Cardiac muscle cell (in vitro differentiated cells and primary cell): ENCODE measurements around the gene SHISA2. TPM values are rescaled to one million over a fixed set of nuclear protein-coding genes. Genes with fewer than 3 reads are reported as not detected.
"Not testable (repeated sequence)": the region's sequence is repeated elsewhere in the genome, so short reads cannot be mapped to it uniquely, and the experiment has no call there.

Experiments
- DNase-seq, 2 donors: peaks; one replicate each; pipeline versions ENCODE4 v3.0.0 to v3.0.0-alpha.2; 2010 to 2017; ENCODE audit warnings: low read depth in 1 of 2, low spot score in 1 of 2
- H3K27ac ChIP-seq: fragments of 200-600 bp; sonication (generic); 2 replicates; pipeline ENCODE4 v1.5.1; 2016
- H3K27me3 ChIP-seq: fragments of 200-600 bp; sonication (generic); 2 replicates; pipeline ENCODE4 v1.6.0; 2016; ENCODE audit warnings: control low read depth
- H3K36me3 ChIP-seq: fragments of 200-600 bp; sonication (generic); 2 replicates; pipeline ENCODE4 v1.5.1; 2016; ENCODE audit warnings: control low read depth
- H3K4me1 ChIP-seq: fragments of 200-600 bp; sonication (generic); 2 replicates; pipeline ENCODE4 v1.8.1; 2017; ENCODE audit warnings: low read depth, mild to moderate bottlenecking, mixed run types
- H3K4me3 ChIP-seq: fragments of 200-600 bp; sonication (generic); 2 replicates; pipeline ENCODE4 v1.5.1; 2016; ENCODE audit warnings: mild to moderate bottlenecking
- H3K9me3 ChIP-seq: fragments of 200-600 bp; sonication (generic); 2 replicates; pipeline ENCODE4 v1.5.1; 2017; ENCODE audit warnings: low read depth, mild to moderate bottlenecking, control low read depth
- polyA plus RNA-seq: library from polyadenylated mRNA; unstranded; fragments of >200 nt; fragmentation: Nextera tagmentation; extraction: Ambion mirVana; gene quantifications from 2 replicates; pipeline ENCODE4 v1.2.1, GENCODE V29; 2016
- total RNA-seq: library from RNA; depleted of rRNA; stranded (reverse); fragments of >200 nt; gene quantifications from 2 replicates; pipeline ENCODE4 v1.2.3, GENCODE V29; 2016
- TF ChIP-seq, protein P1 (sequence below): IDR thresholded peaks from 2 replicates; pipeline ENCODE4 v1.5.1; 2012; ENCODE audit warnings: low read depth, mild to moderate bottlenecking, low read length

SHISA2 gene
- total RNA-seq (26.1 and 33.4 TPM in 2 replicates), polyA plus RNA-seq (11.8 and 16.5 TPM in 2 replicates)

DNA sequence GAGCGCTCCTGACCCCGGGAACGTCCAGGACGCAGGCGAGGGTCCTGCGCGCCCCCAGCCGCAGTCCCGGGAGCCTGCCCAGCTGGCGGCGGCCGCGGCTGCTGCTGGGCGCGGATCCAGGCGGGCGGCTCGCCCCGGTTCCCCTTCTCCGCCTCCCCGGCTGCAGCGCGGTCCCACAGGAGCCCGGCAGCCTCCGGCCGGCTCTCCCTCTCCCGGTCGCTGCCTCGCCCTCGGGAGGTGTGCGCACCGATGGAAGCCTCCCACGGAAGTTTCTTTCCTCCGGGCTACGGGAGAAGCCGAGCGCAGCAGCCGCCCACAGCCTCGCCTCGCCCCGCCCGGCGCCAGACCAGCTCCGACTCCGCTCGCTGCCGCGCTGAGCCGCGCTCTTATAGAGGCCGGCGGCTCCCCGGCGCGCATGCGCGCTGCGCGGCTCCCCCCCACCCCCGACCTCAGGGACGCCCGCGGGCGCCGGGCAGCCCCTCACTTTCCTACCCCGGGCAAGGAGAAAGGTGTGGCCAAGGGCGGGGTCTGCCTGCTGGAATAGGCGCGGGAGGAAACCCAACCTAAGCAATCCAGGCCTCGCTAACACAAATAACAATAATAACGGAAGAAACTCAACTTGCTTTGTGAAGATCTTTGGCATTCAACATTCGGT lies at the start of gene SHISA2:
TSS of gene SHISA2 (minus strand) at position 360 of the 655 bp plus-strand sequence. CDS start 1,041 bp downstream, outside the sequence.
- H3K36me3 ChIP-seq, result no peaks in the 10 kb centered on the region
- H3K27ac ChIP-seq, result no peak within 1 kb of the TSS
- H3K9me3 ChIP-seq, result no peaks in the 10 kb centered on the region
- DNase-seq, result peak; percentile 74 to 83
- TF ChIP-seq, protein P1, sequence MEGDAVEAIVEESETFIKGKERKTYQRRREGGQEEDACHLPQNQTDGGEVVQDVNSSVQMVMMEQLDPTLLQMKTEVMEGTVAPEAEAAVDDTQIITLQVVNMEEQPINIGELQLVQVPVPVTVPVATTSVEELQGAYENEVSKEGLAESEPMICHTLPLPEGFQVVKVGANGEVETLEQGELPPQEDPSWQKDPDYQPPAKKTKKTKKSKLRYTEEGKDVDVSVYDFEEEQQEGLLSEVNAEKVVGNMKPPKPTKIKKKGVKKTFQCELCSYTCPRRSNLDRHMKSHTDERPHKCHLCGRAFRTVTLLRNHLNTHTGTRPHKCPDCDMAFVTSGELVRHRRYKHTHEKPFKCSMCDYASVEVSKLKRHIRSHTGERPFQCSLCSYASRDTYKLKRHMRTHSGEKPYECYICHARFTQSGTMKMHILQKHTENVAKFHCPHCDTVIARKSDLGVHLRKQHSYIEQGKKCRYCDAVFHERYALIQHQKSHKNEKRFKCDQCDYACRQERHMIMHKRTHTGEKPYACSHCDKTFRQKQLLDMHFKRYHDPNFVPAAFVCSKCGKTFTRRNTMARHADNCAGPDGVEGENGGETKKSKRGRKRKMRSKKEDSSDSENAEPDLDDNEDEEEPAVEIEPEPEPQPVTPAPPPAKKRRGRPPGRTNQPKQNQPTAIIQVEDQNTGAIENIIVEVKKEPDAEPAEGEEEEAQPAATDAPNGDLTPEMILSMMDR, result no peak
- peak within 1 kb of the TSS; percentile 51 for H3K4me3 ChIP-seq
- H3K4me1 ChIP-seq, result peaks cover 10% of the 10 kb centered on the region
- no peaks in the 10 kb centered on the region for H3K27me3 ChIP-seq

DNA sequence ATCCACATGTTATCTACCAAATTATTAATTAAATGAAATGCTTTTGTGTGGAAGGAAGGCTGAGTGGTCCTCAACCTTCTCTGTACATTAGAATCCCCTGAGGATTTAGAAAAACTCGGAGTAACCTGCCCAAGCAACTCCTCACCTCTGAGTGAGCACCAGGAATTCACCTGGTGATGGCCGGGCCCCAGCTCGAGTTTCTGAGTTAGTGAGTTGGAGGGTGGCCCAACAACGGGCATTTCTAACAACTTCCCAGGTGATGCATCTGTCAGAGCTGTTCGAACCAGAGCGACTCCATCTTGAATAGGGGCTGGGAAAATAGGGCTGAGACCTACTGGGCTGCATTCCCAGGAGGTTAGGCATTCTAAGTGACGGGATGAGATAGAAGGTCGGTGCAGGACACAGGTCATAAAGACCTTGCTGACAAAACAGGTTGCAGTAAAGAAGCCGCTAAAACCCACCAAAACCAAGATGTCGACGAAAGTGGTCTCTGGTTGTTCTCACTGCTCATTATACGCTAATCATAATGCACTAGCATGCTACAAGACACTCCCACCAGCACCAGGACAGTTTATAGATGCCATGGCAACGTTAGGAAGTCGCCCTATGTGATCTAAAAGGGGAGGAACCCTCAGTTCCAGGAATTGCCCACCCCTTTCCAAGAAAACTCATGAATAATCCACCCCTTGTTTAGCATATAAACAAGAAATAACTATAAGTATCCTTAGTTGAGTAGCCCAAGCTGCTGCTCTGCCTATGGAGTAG lies 44.2 kb upstream of the SHISA2 start:
- H3K9me3 ChIP-seq, result no peaks in the 10 kb centered on the region
- no peak overlapping the region for H3K4me3 ChIP-seq
- H3K27me3 ChIP-seq, result no peaks in the 10 kb centered on the region
- no peak for DNase-seq
- no peak overlapping the region for H3K27ac ChIP-seq
- H3K36me3 ChIP-seq, result no peaks in the 10 kb centered on the region
- TF ChIP-seq, protein P1, result no peak
- no peaks in the 10 kb centered on the region for H3K4me1 ChIP-seq

DNA sequence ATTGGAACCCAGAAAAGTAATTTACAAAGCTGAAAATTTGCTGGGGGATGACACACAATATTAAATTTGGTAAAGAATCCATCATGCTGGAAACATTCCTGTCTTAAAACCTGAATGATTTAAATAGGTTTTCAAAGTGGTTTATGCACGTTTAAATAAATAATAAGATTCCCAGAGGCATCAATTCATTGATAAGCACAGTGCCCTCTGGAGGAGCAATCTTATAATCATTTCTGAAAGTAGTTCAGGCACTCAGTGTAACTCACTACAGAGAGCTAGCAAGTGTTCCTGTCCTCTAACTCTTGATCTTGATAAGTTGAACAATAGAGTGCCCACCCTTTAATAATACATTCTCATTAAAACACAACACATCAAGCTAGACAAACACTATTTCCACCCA lies 43.5 kb upstream of the SHISA2 start:
- no peaks in the 10 kb centered on the region for H3K36me3 ChIP-seq
- H3K4me1 ChIP-seq, result no peaks in the 10 kb centered on the region
- no peak for DNase-seq
- H3K9me3 ChIP-seq, result no peaks in the 10 kb centered on the region
- H3K27me3 ChIP-seq, result no peaks in the 10 kb centered on the region
- TF ChIP-seq, protein P1, result no peak
- no peak overlapping the region for H3K27ac ChIP-seq
- no peak overlapping the region for H3K4me3 ChIP-seq

DNA sequence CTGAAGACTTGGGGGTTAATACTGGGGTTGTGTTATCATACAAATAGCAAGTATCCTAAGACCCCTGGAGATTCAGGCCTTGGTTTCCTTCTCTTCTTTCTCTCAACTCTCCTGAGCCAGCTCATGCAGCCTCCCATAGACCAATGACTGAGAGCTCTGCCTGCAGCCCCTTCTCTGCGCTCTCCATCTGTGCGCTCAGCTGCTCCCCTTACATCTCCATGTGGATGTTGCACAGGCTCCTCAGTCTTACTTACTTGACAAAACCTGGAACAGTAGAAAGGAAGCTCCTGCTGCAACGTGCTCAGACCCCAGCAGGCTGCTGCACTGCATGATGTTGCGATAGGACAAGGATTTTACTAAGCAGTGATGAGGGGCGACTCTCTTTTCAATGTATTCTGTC lies 25.0 kb upstream of the SHISA2 start:
- DNase-seq, result not testable (repeated sequence)

DNA sequence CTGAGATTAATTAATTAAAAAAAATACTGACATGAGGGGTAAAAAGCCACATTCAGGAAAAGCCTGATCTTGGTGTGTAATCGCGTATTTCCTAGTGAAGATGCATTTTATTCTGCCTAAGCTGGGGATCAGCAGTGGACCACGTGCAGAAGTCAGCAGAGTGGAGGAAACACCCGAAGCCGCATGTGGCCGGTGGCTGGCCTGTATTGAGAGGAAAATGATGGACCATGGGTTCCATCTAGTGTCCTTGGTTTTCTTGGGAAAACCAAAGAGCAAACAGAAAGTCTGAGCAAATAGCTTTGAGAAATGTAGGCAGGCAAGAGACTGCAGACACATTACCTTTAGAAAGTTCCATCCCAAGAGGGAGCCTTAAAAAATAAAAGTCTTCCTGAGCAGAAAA lies 23.7 kb upstream of the SHISA2 start:
- DNase-seq, result no peak
- H3K4me1 ChIP-seq, result no peaks in the 10 kb centered on the region

More for the DNA sequence above, 25.0 kb upstream of the SHISA2 start:
- not testable (repeated sequence) for H3K4me1 ChIP-seq, H3K36me3 ChIP-seq, H3K4me3 ChIP-seq, H3K27ac ChIP-seq, H3K9me3 ChIP-seq, H3K27me3 ChIP-seq

More for the DNA sequence above, 23.7 kb upstream of the SHISA2 start:
- TF ChIP-seq, protein P1, result no peak
- H3K9me3 ChIP-seq, result no peaks in the 10 kb centered on the region
- H3K4me3 ChIP-seq, result no peak overlapping the region
- H3K27ac ChIP-seq, result no peak overlapping the region
- H3K36me3 ChIP-seq, result no peaks in the 10 kb centered on the region
- no peaks in the 10 kb centered on the region for H3K27me3 ChIP-seq
